GM21528 (cell line): Measurements from ENCODE around the gene GNB1L.

ENCODE experiments used
- ATAC-seq: cut with Tn5 transposase; IDR thresholded peaks from one replicate; pipeline ENCODE4 v1.9.1; 2021; ENCODE audit warnings: mild to moderate bottlenecking, moderate library complexity; ENCODE audit not compliant: unreplicated experiment, low FRiP score

Gene GNB1L

GRCh38 chr22:19742160-19743066 lies 112.3 kb downstream of the GNB1L start:
- ATAC-seq = no peak

GRCh38 chr22:19741053-19741452 lies 113.6 kb downstream of the GNB1L start:
- no peak for ATAC-seq

GRCh38 chr22:19740586-19740985 lies 114.1 kb downstream of the GNB1L start:
- no peak for ATAC-seq

GRCh38 chr22:19739911-19740449 lies 114.7 kb downstream of the GNB1L start:
- no peak for ATAC-seq

GRCh38 chr22:19739448-19739895 lies 115.2 kb downstream of the GNB1L start:
- ATAC-seq = no peak

- no peak for ATAC-seq
Measured at GRCh38 chr22:19738664-19739447, 115.8 kb downstream of the GNB1L start.

GRCh38 chr22:19737846-19738663 lies 116.6 kb downstream of the GNB1L start:
- no peak for ATAC-seq

GRCh38 chr22:19735665-19736510 lies 118.8 kb downstream of the GNB1L start:
- no peak for ATAC-seq

GRCh38 chr22:19734837-19735382 lies 119.8 kb downstream of the GNB1L start:
- ATAC-seq = no peak

GRCh38 chr22:19734163-19734562 lies 120.5 kb downstream of the GNB1L start:
- no peak for ATAC-seq

GRCh38 chr22:19733755-19734154 lies 120.9 kb downstream of the GNB1L start:
- no peak for ATAC-seq
